Astrocyte (in vitro differentiated cells and primary cell): Measurements from ENCODE around the gene KRTAP10-8.

Experiments
- EZH2 ChIP-seq: IDR thresholded peaks from 2 replicates; pipeline ENCODE4 v1.6.1; 2012; ENCODE audit warnings: mild to moderate bottlenecking, low read length, inconsistent platforms; ENCODE audit not compliant: insufficient read depth
- TF ChIP-seq, protein P1 (sequence below): IDR thresholded peaks from 2 replicates; pipeline ENCODE4 v1.5.1; 2011; ENCODE audit warnings: low read depth, mild to moderate bottlenecking, inconsistent platforms, low read length, moderate library complexity; ENCODE audit not compliant: insufficient read depth

DNA sequence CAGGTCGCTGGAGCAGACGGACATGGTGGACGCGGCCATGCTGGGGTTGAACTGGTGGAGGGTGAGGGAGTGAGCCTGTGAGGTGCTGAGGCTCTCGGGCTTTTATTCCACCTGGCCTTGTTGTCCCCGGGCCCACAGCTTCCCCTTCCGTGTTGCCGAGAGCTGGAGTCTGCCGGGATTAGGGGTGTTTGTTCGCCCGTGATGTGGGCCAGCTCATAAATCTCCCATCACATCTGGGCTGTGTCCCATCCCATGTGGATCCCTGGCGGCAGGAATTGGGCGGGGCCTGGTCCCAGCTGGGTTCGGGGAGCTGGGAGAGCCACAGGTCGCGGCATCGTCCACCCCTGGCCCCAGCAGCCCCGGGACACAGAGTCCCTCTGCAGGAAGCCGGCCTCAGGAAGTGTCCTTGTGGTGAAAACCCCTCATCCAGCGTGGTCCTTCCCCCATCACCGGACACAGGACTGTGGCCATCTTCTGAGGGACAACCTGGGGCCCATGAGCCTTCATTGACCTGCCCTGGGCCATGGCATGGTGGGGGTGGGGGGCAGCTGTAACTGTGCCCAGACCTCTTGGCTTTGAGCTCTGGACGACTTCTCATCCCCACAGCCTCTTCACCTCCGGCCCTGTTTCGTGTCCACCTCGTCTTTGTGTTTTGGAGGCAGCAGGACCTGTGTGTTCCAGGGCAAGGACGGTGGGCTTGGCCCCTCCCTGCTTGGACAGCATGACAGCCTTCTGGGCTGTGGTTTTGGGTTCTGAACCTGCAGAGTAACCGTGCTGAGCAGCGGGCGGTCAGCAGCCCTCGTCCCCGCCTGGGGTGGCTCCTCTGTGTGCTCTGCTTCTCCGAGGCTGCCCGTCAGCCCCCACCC lies 19.2 kb upstream of the KRTAP10-8 start, which contains the start of gene KRTAP10-6:
- TF ChIP-seq, protein P1, sequence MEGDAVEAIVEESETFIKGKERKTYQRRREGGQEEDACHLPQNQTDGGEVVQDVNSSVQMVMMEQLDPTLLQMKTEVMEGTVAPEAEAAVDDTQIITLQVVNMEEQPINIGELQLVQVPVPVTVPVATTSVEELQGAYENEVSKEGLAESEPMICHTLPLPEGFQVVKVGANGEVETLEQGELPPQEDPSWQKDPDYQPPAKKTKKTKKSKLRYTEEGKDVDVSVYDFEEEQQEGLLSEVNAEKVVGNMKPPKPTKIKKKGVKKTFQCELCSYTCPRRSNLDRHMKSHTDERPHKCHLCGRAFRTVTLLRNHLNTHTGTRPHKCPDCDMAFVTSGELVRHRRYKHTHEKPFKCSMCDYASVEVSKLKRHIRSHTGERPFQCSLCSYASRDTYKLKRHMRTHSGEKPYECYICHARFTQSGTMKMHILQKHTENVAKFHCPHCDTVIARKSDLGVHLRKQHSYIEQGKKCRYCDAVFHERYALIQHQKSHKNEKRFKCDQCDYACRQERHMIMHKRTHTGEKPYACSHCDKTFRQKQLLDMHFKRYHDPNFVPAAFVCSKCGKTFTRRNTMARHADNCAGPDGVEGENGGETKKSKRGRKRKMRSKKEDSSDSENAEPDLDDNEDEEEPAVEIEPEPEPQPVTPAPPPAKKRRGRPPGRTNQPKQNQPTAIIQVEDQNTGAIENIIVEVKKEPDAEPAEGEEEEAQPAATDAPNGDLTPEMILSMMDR = no peak
- TF ChIP-seq EZH2 = no peak
